AG10803 (cell line): ENCODE measurements around the gene LIPC.

Experiments
- DNase-seq: peaks from one replicate; pipeline ENCODE4 v3.0.0; 2010; ENCODE audit warnings: low read depth
- H3K4me3 ChIP-seq: 2 replicates; pipeline ENCODE4 v1.5.1; 2011; ENCODE audit warnings: mild to moderate bottlenecking, low read length, control low read depth
- CTCF ChIP-seq: conservative IDR thresholded peaks from 2 replicates; pipeline ENCODE4 v1.5.1; 2011; ENCODE audit warnings: mild to moderate bottlenecking, low read length, control low read depth, inconsistent platforms

Gene LIPC

GRCh38 chr15:58608129-58608590 is 176.4 kb downstream of the LIPC start:
- DNase-seq = peak; percentile 80
- no peak for TF ChIP-seq CTCF

GRCh38 chr15:58608711-58609110 is 176.9 kb downstream of the LIPC start:
- no peak overlapping the region for H3K4me3 ChIP-seq
- DNase-seq = no peak
- TF ChIP-seq CTCF = no peak

More at GRCh38 chr15:58608129-58608590, 176.4 kb downstream of the LIPC start:
- no peak overlapping the region for H3K4me3 ChIP-seq

GRCh38 chr15:58611731-58612676 is 180.2 kb downstream of the LIPC start:
- H3K4me3 ChIP-seq = no peak overlapping the region
- TF ChIP-seq CTCF = no peak
- no peak for DNase-seq

- TF ChIP-seq CTCF = no peak
- peak; percentile 29 for DNase-seq
- H3K4me3 ChIP-seq = no peak overlapping the region
These were observed 184.4 kb downstream of the LIPC start for GRCh38 chr15:58616171-58616570.
